ENCODE results near the gene C21orf58.

The C21orf58 gene

GRCh38 chr21:46252840-46253239 lies 70.8 kb downstream of the C21orf58 start:
- no peak for DNase-seq

Measured in CD4-positive, alpha-beta T cell treated with Interleukin-10 for 1 hour (primary cell).